NCI-H82 treated with DMSO at 0.1 percent for 48 hours (cell line): Measurements from ENCODE around the gene HMGA1.
"Not testable (repeated sequence)": the region's sequence is repeated elsewhere in the genome, so short reads cannot be mapped to it uniquely, and the experiment has no call there.

Experiments
- DNase-seq: peaks from one replicate; lab custom pipeline; 2025; ENCODE audit not compliant: unreplicated experiment; lab: John Stamatoyannopoulos, UW

The HMGA1 gene

DNA sequence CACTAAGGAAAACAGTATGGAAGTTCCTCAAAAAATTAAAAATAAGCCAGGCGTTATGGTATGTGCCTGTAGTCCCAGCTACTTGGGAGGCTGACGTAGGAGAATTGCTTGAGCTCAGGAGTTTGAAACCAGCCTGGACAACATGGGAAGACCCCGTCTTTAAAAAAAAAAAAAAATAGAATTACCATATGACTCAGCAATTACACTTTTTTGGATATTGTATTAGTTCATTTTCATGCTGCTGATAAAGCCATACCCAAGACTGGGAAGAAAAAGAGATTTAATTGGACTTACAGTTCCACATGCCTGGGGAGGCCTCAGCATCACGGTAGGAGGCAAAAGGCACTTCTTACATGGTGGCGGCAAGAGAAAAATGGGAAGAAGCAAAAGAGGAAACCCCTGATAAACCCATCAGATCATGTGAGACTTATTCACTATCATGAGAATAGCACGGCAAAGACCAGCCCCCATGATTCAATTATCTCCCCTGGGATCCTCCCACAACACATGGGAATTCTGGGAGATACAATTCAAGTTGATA lies 22.9 kb downstream of the HMGA1 start:
- no peak for DNase-seq

DNA sequence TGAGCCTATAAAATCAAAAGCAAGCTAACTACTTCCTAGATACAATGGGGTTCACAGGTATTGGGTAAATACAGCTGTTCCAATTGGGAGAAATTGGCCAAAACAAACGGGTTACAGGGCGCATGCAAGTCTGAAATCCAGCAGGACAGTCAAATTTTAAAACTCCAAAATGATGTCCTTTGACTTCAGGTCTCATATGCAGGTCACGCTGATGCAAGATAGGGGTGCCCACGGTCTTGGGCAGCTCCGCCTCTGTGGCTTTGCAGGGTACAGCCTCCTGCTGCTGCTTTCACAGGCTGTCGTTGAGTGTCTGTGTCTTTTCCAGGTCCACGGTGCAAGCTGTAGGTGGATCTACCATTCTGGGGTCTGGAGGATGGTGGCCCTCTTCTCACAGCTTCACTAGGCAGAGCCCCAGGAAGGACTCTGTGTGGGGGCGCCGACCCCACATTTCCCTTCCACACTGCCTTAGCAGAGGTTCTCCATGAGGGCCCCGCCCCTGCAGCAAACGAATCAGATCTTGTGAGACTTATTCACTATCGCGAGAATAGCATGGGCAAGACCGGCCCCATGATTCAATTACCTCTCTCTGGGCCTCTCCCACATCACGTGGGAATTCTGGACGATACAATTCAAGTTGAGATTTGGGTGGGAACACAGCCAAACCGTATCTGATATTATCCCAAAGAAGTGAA lies 24.0 kb downstream of the HMGA1 start:
- no peak for DNase-seq

DNA sequence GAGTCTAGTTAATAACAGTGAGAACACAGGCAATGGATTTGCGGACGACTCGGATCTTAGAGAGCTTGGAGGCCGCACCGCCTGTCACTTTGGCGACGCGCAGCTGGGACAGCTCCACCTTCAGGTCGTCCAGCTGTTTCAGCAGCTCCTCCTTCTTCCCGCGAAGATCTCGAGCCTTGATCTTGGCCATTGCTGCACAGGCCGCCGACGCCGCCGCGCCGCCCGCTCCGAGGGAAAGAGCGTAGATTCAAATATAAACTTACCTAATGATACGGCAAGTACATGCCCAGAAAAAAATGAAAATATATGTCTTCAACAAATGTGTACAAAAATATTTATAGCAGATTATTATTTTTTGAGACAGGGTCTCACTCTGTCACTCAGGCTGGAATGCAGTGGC lies 26.8 kb downstream of the HMGA1 start:
- DNase-seq = not testable (repeated sequence)

DNA sequence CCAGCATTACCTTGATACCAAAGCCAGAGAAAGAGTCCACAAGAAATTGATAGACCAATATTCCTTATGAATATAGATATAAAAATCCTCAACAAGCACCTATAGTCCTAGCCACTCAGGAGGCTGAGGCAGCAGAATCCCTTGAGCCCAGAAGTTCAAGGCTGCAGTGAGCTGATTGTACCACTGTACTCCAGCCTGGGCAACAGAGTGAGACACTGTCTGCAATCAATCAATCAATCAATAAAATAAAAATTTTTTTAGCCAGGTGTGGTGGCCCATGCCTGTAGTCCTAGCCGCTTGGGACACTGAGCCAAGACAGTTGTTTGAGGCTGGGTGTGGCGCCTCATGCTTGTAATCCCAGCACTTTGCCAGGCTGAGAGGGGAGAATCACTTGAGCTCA lies 31.1 kb downstream of the HMGA1 start:
- DNase-seq = no peak

DNA sequence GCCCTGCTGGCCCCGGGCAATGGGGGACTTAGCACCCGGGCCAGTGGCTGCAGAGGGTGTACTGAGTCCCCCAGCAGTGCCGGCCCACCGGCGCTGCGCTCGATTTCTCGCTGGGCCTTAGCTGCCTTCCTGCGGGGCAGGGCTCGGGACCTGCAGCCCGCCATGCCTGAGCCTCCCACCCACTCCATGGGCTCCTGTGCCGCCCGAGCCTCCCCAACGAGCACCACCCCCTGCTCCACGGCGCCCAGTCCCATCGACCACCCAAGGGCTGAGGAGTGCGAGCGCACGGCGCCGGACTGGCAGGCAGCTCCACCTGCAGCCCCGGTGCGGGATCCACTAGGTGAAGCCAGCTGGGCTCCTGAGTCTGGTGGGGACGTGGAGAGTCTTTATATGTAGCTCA lies 32.5 kb downstream of the HMGA1 start:
- DNase-seq = not testable (repeated sequence)

DNA sequence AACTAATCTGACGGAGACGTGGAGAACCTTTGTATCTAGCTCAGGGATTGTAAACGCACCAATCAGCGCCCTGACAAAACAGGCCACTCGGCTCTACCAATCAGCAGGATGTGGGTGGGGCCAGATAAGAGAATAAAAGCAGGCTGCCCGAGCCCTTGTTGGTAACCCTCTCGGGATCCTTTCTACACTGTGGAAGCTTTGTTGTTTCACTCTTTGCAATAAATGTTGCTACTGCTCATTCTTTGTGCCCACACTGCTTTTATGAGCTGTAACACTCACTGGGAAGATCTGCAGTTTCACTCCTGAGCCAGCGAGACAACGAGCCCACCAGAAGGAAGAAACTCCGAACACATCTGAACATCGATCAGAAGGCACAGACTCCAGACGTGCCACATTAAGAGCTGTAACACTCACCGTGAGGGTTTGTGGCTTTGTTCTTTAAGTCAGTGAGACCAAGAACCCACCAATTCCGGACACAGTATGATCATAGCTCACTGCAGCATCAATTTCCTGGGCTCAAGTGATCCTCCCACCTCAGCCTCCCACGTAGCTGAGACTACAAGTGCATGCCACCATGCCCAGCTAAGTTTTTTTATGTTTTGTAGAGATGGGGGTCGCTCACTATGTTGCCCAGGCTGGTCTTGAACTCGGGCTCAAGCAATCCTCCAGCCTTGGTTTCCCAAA lies 33.1 kb downstream of the HMGA1 start:
- DNase-seq = not testable (repeated sequence)

DNA sequence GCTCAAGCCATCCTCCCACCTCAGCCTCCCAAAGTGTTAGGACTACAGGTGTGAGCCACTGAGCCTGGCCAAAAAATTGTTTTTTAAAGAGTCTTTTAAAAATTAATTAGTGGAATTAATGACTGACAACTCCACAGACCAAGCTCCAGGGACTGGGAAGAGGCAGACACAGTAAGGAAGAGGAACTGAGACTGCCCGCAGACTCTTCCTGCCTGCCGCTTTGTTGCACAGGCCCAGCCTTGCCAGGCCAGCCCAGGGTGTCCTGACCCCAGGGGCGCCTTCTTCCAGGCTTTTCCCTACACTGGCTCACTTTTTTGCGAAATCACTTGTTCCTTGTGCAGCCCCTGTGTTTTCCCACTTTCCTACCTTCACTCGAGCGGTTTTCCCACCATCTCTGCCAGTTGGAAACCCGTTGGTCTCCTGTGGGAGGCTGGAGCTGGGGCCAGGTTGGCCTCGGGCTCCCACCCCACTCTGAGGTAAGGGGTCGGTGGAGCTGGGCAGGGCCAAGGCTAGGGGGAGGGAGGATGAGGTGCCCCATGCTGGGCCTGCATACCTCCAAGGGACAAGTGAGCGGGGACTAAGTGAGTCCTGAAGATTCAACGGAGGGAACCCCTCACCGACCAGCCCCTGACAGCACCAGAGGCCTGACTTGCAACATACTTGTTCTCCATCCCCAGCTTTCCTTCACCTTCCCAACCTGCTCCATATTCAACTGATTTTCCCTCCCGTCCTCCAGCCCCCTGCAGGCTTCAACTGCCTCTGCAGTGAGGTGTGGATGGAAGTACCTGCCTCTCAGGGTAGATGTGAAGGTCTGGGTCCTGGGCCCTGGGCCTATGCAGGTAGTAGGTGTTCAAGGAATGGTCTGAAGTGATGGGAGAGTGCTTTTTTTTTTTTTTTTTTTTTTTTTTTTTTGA lies 35.6 kb downstream of the HMGA1 start:
- no peak for DNase-seq

DNA sequence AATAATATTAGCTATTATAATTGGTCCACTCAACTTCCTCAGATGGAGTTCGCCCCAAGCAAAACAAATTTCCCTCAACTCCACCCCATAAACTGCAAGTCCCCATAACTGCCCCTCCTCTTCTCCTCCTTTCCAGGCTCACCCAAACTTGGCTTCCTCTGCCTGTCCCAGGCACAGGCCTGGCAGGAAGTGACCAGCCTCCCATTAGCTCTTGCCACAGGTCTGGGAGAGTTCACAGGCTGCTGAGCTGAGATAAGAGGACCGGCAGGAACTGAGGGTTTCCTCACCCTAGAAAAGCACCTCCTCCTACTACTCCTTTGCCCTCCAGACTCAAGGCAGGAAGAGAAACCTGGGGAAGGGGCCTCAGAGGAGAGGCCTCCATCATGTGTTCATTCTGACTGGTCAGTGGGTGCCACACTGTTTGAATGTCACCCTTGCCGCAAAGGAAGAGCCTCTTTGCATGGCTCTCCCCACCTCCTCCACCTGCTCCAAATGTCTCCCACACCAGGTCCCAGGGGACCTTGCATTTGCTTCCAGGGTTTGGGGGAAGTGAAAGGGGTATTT lies 36.7 kb downstream of the HMGA1 start:
- DNase-seq = no peak

DNA sequence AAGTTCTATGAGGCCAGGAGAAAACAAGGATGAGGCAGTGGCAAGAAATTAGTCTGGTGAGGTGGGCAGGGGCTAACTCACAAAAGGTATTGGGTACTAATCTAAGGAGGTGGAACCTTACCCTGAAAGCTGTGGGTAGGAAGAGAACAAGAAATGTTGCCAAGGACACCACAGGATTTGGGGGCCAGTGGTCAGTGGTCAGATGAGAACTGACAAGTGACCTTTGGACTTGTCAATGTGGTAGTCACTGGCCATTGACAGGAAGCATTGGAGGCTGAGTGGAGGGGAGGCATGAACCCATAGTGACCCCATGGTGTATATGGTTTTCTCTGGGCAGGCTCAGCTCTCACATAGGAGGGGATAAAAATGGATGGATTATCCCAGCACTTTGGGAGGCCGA lies 37.5 kb downstream of the HMGA1 start:
- no peak for DNase-seq

DNA sequence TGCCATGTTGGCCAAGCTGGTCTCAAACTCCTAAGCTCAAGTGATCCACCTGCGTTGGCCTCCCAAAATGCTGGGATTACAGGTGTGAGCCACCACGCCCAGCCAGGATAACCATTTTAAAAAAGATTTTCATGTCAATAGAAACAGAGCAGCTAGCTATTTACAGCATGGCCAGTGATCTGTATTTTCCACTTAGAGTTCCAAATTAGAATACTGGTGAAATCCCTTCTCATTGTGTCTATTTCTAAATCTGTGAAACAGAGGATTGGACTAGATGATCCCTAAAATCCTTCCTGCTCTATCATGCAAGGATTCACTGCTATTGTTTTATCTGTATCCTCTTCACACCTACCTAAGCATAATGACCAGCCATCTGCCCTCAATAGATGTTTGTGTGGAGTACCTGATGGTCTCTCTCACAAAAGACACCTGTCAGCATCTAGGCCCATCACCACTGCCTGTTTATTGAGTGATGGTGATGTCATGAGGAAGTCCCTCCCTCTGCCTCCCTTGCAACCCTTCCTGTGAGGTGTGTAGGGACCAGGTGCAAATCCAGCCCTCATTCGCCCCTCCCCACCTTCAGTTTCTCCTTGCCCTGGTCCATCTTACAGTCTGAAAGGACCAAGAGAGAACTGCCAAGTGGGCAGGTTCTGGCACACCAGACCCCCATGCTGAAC lies 38.6 kb downstream of the HMGA1 start:
- no peak for DNase-seq

DNA sequence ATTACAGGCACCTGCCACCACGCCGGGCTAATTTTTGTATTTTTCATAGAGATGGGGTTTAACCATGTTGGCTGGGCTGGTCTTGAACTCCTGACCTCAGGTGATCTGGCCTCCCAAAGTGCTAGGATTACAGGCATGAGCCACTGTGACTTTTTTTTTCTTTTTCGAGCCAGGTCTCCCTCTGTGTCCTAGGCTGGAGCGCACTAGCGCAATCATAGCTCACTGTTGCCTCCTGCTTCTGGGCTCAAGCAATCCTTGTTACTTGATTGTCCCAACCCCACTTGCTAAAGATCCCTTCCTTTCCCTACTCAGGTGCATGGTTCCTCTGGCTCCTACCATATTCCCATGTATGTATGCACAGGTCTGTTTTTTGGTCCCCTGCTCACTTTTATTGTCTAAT lies 39.5 kb downstream of the HMGA1 start:
- no peak for DNase-seq

DNA sequence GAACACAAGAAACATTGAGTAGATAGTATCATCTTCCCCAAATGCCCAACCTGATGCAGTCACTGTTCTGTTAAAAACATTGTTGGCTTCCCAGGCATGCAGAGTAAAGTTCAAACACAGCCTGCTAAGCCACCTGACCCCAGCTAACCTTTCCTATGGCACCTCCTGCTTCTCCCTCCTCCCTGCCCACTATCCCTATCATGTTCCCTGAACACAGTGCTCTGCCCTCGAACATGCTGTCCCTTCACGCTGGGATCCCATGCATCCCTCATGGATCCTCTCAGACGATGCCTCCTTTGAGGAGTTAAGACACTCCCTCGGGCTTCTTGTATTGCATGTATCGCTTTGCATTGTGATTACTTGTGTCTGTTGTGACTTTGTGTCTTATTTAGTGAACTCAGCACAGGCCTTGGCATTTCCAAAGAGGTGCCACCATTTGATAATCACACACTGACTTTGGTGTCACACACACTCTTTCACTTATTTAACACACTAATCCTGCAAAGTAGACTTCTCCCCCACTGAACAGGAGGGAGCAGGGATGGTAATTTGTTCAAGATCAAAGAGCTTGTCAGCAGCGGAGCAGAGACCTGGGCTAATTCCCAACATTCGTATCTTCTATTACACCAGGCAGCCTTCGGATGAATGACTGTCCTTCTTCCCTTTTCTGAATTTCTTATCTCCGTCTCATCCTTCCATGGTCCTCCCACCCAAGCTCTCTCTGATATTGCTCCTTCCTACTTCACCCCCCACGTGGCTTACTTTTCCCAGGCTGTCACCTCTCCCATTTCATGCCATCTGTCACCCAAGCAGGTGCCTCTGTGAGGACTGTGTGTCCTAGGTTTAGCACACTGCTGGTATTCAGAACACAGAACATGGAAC lies 40.4 kb downstream of the HMGA1 start:
- DNase-seq = no peak

DNA sequence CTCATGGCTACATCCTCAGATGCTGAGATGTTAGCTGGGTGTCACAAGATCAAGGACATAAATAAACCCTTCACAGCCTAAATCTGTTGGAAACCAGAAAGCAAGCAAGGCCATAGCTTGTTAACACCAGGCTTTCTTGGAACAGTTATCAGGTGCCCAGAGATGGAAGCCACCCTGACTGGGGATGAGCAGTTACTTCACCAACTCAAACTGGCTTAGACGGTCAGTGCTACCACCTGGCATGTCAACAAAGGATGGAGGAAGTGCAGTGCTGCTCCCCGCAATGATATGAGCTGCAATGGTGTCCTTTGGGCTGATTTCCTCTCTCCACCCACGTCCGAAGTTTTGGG lies 41.1 kb downstream of the HMGA1 start:
- DNase-seq = no peak

DNA sequence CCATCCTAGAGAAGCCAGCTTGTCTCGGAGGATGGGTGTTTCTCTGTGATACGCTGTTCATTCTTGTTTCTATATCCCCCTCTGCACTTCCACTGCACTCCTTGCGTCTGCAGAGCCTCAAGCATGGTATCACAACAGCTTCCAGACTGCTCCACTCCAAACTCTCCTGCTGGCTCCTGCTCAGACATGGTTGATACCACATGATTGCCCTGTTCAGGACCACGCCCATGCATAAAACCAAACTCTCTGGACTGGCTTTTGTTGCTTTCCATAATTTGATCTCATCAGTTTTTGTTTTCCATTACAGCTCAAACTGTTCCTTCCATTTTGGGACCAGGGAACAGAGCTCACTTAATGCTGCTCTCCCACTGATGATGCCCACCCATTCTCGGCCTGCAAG lies 42.2 kb downstream of the HMGA1 start:
- no peak for DNase-seq

DNA sequence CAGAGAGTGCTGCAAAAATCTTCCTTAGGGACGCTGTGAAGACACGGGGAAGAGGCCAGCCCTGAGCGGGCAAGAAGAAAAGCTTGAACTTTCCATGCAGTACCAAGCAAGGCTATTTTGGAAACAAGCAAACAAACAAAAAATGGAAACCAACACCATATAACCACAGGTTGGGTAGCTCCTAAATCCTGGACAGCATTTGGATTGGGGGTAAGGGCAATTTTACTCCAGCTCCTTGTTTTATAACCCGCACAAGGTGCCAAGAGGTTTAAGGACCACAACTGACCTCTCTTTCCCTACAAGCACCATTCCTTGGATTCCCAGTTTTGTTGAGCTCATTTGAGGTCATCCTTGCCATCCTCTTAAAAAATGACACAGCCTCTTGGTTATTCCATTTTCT lies 43.5 kb downstream of the HMGA1 start:
- DNase-seq = no peak

DNA sequence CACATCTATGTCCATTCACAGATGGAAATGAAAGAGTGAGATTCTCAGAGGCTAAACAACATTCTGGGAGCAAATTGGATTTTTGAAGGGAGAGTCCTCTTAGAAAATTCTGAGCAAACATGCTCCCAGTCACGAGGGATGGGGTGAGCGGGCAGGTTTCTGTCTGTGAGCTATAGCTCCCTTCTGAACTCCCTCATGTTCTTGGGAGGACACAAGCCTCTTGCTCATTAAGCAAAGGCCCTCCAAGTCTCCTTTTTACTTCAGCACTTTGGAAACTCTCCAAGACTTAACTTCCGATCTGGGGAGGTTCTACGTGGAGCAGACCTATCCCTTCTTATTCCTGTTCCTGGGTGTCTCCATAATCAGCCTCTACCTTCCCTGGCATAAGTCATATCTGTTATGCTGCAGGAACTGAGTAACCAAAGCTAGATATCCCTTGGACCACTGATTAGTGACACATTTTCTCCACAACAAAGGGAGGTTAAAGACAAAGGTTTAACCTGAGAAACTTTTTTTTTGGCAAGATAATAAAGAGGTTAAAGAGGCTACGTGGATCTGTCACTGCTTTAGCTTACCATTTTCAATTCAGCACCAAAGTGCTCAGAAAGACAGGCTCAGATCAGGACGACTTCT lies 45.1 kb downstream of the HMGA1 start:
- no peak for DNase-seq

DNA sequence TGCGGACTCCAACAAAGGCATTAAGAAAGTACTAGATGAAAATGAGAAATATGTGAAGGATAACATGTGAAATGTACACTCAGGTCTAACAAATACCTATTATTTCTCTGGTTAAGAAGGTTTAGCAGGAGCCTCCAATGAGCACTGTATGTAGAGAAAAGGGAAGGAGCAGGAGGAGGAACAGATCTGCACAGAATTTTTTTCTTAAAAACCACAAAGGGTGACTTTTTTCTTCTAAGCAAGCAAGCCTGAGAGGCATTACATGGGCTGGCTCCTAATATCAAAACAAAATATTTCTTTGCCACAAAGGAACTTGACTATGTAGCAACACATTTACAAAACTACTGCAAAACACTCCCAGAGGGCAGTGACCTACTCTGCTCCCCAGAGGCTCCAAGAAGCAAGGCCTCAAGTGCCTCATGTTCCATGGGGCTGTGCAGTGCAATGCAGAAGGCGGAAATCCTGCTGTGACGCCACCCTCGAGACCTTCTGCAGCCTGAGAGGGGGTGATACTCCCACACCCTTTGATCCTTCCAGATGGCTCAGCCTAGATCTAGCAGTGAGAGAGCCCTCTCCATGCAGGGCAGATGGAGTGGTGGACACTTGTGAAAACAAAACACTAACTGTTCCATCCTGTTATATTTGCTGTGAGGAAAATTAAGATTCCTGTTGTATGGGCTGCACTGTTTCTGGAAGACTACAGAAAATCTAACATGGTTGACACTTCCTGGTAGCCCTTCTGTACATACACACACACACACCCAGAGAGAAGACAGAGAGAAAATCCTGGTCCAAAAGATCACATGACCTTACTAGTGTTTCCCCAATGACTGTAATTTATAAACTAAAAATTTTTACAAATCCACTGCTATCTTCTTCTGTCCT lies 48.1 kb downstream of the HMGA1 start:
- DNase-seq = no peak

DNA sequence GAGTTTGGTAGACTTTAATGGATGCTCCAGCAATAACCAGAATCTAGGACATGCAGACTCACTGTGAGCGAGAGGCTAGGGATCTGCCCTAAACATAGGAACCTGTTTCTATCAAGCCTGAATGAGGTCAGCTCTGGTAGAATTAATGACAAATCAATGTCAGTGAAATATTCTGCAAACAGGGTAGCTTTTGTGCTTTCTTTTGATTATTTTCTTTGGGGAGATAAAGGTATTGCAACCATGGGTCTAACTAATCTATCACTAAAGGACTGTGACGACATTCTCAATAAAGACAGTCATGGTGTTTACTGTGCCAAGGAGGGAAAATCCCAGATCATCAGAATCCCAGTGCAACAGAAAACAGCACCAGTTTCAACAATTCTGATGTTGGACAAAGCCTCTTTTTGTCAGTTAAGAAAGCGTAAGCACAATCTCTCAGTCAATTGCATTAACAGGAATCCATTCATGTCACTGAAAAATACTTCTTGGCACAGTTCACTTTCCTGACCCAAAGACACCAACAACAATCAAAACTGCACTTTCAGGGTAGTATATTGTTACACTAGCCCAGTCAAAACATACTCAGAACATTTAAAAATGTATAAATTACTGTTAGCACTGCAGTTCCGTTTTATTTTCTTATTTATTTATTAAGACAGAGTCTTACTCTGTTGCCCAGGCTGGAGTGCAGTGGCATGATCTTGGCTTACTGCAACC lies 48.9 kb downstream of the HMGA1 start:
- no peak for DNase-seq
